ENCODE measurements around the gene CCDC24. TPM values are rescaled to one million over a fixed set of nuclear protein-coding genes. Genes with fewer than 3 reads are reported as not detected.

CCDC24 gene
- total and polyA plus RNA-seq, 2 of the 4 experiments (the other 2 are of a cell fraction), result 1.4 to 4.6 TPM

GRCh38 chr1:44027320-44027719 is 35.9 kb downstream of the CCDC24 start:
- peaks cover 0 to 14% of the 10 kb centered on the region in 2 experiments; a peak in 2 of 4 replicates for H3K79me1 ChIP-seq (ENCODE audit: low read depth in 1 of 2, low read length in 2 of 2)
- H3K9ac ChIP-seq (ENCODE audit: low read depth, low read length), result no peak overlapping the region
- 0 out of 2 replicates have a peak, but pooled peaks cover 11% of the 10 kb centered on the region for H3K9me1 ChIP-seq (ENCODE audit: insufficient read depth, low read length)
- H2AK9ac ChIP-seq (replicated peaks; ENCODE audit: low read depth, low read length, poor library complexity), result no peak overlapping the region
- no peak overlapping the region for H3K27ac ChIP-seq (ENCODE audit: insufficient read depth, low read length)
- H3K9me3 ChIP-seq (ENCODE audit: control insufficient read depth, insufficient read depth, low read length), result no peaks in the 10 kb centered on the region
- H3K4me1 ChIP-seq (ENCODE audit: control insufficient read depth, insufficient read depth, low read length), result peaks cover 18% of the 10 kb centered on the region
- H3K4me3 ChIP-seq (ENCODE audit: insufficient read depth, low read depth, low read length), result no peak overlapping the region
- H3K56ac ChIP-seq (ENCODE audit: extremely low read depth, insufficient read depth, low read length), result no peak overlapping the region
- no peak overlapping the region for H3K23ac ChIP-seq (ENCODE audit: low read depth, low read length)
- ChIA-PET POLR2A (ENCODE audit: unreplicated experiment) (no interaction called here), CTCF (interaction anchor here (1.1 kb wide), 1 partner anchor 21 kb away, joined by 3 read pairs; no protein-coding TSS in a partner anchor)
- ATAC-seq (ENCODE audit: low read depth) (no peak), DNase-seq (no peak)
- no peak overlapping the region for H3K4ac ChIP-seq (ENCODE audit: low read depth, low read length)
- no peak overlapping the region for H3K18ac ChIP-seq (ENCODE audit: low read depth, low read length)
- no TSS peak for BruUV-seq (replicated peaks)
- H2BK5ac ChIP-seq (ENCODE audit: low read depth, low read length, poor library complexity, severe bottlenecking), result no peak overlapping the region
- H3K36me3 ChIP-seq (ENCODE audit: control insufficient read depth, insufficient read depth, low read length), result peaks cover 10% of the 10 kb centered on the region; the same call in 1 of the 2 replicates
- H2BK15ac ChIP-seq (ENCODE audit: low read depth, low read length), result no peak overlapping the region
- H3K4me2 ChIP-seq (ENCODE audit: low read depth, low read length), result no peak overlapping the region
- in situ Hi-C loops (cut with MboI; ENCODE audit: low sequenced_read_pairs) (no loop called here), dilution Hi-C loops (cut with HindIII; ENCODE audit: low sequenced_read_pairs, unreplicated experiment) (no loop called here), intact Hi-C loops (cut with micrococcal nuclease) (no loop called here)
- H2BK20ac ChIP-seq (ENCODE audit: low read depth, low read length), result no peak overlapping the region
- no peak overlapping the region for H4K8ac ChIP-seq (ENCODE audit: low read depth in 2 of 2, low read length in 2 of 2)
- H2AFZ ChIP-seq (replicated peaks; ENCODE audit: low read length, poor library complexity), result no peak overlapping the region
- H2AK5ac ChIP-seq (ENCODE audit: low read depth, low read length), result no peak overlapping the region
- TF ChIP-seq USF2 (IDR thresholded peaks at IDR 0.05; ENCODE audit: low read depth, low read length), result no peak
- peak; percentile 18; the same call in 1 of the 2 replicates for TF ChIP-seq MAFK (IDR thresholded peaks at IDR 0.05; ENCODE audit: low read depth, low read length)
- H4K91ac ChIP-seq (ENCODE audit: insufficient read depth, low read depth, low read length), result no peak overlapping the region
- 100% methylated on average over 2 of the region's 3 CpGs; no CpG with 5 or more reads in 1 of the 2 experiments for WGBS, 2 experiments (ENCODE audit: extremely low coverage in 2 of 2, insufficient read length in 1 of 2)
- no peaks in the 10 kb centered on the region for H4K20me1 ChIP-seq (ENCODE audit: insufficient read depth, low read length)
- no peak overlapping the region for H3K14ac ChIP-seq (replicated peaks; ENCODE audit: low read depth, low read length)
- no peaks in the 10 kb centered on the region for H3K27me3 ChIP-seq (ENCODE audit: control insufficient read depth, insufficient read depth, low read length)
- no peak overlapping the region for H4K5ac ChIP-seq (ENCODE audit: low read depth, low read length)
- H2BK120ac ChIP-seq (ENCODE audit: low read depth, low read length), result no peak overlapping the region
